NCI-H2029 (cell line): Measurements from ENCODE around the gene PRXL2C.
A peak's percentile ranks its signal among the peaks of the same experiment; 100 is the strongest.
"Not testable (repeated sequence)": the region's sequence is repeated elsewhere in the genome, so short reads cannot be mapped to it uniquely, and the experiment has no call there.

Experiments used
- DNase-seq: peaks from one replicate; lab custom pipeline; 2025; lab: John Stamatoyannopoulos, UW

Gene PRXL2C, protein sequence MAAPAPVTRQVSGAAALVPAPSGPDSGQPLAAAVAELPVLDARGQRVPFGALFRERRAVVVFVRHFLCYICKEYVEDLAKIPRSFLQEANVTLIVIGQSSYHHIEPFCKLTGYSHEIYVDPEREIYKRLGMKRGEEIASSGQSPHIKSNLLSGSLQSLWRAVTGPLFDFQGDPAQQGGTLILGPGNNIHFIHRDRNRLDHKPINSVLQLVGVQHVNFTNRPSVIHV

DNA sequence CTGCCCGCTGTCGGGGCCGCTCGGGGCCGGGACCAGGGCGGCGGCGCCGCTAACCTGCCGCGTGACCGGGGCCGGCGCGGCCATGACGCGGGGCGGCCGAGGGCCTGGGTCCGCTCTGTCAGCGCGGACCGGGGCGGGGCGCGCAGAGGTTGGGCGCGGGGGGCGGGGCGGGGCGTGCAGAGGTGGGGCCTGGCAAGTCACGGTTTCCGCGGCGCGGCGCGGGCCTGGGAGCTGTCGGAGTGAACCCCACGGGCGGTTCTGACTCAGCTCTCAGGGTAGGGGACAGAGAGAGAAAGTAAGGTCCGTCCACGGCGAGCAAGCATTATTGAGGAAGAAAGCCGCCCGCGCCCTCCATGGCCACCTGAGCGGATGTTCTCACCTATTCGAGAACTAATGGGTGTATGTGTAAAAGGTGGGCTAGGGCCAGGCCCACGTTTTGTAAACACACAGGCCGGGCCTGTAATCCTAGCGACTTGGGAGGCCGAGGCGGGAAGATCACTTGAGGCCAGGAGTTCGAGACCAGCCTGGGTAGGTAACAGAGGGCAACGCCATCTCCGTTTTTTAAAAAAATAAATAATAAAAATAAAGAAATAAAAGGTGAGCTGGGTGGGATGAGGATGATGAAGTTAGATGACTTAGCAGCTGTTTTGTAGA lies at the start of gene PRXL2C:
Gene PRXL2C (minus strand): TSS at position 120 of the 654 bp plus-strand sequence. CDS start 36 bp downstream, at position 84.
- peak; percentile 37 for DNase-seq

DNA sequence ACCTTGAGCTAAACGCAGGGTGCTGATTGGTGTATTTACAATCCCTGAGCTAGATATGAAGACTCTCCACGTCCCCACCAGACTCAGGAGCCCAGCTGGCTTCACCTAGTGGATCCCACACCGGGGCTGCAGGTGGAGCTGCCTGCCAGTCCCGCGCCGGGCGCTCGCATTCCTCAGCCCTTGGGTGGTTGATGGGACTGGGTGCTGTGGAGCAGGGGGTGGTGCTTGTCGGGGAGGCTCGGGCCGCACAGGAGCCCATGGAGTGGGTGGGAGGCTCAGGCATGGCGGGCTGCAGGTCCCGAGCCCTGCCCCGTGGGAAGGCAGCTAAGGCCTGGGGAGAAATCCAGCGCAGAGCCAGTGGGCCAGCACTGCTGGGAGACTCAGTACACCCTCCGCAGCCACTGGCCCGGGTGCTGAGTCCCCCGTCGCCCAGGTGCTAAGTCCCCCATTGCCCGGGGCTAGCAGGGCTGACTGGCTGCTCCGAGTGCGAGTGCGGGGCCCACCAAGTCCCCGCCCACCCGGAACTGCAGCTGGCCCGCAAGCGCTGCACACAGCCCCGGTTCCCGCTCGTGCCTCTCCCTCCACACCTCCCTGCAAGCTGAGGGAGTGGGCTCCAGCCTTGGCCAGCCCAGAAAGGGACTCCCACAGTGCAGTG lies 45.7 kb upstream of the PRXL2C start:
- DNase-seq: not testable (repeated sequence)

DNA sequence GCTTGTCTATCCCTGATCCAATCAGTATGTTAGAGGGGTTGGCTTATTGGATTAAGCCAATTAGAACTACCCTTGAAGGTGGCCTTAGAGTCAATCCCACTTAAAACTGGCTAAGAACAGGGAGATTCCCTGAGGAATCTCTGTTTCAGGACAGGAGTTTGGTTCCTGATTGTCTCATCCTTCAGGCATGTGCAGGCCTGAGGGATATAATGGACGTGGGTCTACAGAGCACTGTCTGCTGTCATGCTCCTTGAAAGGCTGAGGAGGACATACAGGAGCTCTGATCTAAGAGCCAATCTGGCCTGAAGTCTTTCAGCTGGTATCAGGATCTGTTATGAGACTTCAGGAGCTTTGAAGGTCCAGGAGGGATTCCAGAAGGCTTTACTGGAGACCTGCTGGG lies 36.2 kb upstream of the PRXL2C start:
- no peak for DNase-seq

DNA sequence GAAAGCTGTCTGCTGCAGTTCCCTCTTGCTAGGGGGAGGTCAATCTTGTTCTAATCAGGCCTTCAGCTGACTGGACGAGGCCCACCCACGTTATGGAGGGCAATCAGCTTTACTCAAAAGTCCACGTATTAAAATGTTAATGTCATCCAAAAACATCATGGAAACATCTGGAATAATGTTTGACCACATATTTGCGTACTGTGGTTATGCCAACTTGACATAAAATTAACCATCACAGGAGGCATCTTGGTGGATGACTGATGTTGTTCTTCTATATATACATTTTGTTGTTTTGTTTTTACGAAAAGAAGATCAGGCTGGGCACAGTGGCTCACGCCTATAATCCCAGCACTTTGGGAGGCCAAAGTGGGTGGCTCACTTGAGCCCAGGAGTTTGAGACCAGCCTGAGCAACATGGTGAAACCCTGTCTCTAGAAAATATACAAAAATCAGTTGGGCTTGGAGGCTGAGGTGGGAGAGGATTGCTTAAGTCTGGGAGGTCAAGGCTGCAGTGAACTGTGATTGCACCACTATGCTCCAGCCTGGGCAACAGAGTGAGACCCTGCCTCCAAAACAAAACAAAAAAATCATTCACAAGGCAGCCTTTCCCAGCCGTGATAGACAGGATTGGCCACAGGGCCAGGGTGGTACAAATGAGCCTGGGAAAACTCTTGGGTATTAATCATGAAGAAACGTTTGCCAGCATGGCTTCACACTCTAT lies 33.8 kb upstream of the PRXL2C start:
- no peak for DNase-seq

DNA sequence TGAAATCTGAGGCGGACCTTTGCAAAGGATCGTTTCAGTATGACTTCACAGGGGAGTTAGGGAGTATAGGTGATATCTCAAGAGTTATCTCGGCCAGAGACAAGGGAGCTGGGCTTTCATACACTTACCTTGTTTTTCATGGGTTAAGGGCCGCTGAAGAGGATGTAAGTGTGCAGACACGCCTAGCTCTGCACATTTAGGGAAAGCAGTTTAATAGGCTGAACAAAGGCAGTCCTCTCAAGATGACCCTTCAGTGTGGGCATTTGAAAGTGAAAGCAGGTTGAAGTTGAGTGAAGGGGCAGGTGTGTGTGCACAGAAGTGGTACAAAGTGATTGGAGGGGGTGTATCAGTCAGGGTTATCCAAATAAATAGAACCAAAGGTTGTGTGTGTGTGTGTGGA lies 33.1 kb upstream of the PRXL2C start:
- peak; percentile 87 for DNase-seq

DNA sequence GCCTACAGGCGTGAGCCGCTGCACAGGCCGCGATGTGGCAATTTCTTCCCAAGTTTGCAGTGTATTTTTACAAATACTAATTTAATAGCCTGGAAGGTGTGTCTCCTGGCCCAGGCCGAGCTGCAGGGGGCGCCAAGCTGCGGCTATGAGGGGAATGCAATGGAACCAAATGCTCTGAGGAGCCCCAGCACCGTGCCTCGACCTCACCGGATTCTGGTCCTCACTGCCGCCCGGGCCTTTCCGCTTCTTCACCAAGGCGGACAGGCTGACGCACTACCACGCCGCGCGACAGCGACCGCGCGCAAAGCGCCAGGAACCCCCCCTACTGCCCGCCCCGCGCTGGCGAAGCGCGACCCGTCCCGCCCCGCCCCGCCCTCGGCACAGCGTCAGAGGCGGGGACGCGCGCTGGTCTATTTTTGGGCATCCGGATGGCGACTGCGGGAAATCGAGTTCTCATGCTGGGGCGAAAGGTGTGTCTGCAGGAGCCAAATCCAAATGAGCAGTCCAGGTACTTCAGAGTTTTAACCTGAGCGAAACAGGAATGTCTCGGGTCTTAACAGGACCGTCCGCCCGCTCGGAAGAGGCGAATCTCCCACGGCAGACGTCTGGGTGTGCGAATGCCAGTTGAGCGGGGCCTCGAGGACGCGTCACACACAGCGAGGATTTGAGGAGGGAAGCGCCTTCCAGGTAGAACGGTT lies 31.7 kb upstream of the PRXL2C start:
- DNase-seq: peak; percentile 73

DNA sequence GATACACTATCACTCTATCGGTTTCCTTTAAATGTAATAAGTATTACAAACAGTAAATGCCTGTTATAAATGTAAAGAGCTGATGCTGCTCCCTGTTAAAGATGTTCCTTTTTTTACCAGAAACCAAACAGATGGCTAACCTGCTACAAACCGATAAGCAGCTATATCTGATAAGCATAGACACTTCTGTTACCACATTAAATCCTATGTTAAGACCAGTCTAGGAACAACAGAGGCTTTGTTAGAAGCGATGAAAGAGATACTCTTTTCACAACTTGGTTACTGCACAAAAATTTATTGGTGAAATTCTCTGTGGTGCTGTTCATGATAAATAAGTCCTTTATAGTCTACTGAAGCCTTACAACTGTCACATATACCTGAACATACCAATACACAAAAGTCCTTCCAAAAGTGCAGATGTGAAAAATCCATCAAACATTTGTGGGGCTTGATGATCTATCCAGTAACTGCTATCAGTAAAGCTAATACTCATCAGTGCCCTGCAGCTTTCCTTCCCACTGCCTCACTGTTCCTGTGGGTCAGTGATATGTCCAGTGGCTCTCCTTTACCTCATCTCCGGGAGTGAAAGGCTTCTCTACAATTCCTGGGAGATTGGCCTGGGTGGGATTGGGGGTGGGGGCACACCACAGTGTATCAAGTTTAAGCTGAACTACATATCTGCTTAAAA lies 25.8 kb upstream of the PRXL2C start:
- DNase-seq: no peak

DNA sequence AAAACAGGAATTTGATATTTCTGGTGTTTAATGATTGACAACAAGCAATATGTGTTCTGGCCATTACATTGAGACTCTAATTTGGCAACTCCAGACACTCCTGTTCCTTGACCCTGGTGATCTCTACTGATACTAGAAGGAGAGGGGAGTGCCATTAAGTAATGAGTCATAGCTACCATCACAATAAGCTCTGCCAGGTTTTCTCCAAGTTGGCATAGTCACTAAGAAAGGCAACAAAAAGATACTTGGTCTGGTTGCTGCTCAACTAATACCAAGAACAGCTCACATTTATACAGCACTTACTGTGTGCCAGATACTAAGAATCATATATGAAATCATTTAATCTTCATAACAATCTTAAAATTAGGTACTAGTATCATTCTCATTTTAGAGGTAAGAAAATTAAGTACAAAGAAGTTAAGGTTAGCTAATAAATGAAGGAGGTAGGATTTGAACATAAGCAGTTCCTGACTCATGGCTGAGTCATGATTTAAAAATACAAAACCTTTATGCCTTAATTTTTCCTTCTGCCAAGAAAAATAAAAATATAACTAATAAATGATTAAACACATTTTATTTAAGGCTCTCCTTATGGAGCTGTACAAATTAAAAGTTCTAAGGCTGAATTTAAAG lies 19.9 kb upstream of the PRXL2C start:
- no peak for DNase-seq

DNA sequence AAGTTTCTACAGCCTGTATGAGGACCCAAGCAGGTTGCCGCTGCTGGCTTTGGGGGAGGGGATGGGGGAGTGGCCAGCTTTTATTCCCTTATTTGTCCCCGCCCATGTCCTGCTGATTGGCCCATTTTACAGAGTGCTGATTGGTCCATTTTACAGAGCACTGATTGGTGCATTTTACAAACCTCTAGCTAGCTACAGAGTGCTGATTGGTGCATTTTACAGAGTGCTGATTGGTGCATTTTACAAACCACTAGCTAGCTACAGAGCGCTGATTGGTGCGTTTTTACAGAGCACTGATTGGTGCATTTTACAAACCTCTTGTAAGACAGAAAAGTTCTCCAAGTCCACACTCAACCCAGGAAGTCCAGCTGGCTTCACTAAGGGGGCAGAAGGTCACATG lies 18.7 kb upstream of the PRXL2C start:
- DNase-seq: not testable (repeated sequence)

DNA sequence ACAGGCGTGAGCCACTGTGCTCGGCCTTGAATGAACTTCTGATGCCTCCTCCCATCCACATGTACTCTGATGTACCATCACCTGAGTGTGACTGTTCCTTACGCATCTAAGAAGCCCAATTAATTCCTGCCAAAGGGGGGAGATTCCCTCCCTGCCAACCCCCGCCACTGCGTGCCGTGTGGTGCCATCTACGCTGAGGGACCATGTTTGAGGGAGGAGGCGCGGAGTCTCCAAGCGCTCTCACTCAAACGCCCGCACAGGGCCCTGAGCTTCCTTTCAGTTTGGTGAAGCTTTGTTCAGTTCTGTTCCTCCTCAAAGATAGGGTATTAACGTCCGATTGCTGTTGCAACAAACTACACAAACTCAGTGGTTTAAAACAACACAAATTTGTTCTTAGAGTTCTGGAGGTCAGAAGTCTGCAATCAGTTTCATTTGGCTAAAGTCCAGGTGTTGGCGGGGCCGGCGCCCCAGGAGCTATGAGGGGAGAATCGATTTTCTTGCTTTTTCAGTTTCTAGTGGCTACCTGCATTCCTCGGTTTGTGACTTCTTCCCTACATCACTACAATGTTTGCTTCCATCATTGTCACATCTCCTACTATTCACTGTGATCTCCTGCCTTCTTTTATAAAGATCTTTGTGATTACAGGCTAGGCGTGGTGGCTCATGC lies 13.9 kb upstream of the PRXL2C start:
- no peak for DNase-seq

DNA sequence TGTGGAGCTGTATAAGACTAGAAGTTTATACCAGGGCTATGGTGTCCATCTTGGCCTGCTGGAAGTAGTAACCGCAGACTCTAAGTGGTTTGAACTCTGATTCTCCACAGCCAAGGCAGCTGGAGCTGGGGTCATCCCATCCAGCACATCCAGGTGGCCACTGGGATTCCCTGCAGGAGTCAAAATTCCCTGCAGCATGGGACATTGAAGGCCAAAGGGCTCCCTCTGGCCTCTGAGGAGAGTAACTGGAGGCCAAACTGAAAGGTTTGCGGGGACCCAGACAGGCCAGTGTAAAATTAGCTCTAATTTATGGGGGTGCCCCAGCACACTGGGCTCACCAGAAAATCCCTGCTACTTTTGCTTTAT lies 12.2 kb upstream of the PRXL2C start:
- DNase-seq: no peak

DNA sequence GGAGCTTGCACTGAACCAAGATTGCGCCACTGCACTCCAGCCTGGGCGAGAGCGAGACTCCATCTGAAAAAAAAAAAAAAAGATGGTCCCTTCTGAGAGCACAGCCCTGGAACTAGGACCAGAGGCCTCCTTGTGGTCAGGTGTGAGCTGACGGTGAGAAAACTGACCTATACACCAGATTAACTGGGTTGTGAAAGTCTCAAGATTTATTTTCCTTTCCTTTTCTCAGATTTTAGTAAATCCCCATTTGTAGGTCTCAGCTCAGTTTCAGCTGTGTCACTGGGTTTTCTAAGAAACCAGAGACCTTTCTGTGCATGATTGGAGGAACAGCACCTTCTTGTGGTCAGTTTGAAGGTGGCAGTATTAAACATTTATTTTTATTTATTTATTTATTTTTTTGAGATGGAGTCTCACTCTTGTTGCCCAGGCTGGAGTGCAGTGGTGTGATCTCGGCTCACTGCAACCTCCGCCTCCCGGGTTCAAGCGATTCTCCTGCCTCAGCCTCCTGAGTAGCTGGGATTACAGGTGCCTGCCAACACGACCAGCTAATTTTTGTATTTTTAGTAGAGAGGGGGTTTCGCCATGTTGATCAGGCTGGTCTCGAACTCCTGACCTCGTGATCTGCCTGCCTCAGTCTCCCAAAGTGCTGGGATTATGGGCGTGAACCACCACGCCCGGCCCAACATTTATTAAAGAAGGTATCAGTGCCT lies 11.7 kb upstream of the PRXL2C start:
- peak; percentile 18 for DNase-seq

DNA sequence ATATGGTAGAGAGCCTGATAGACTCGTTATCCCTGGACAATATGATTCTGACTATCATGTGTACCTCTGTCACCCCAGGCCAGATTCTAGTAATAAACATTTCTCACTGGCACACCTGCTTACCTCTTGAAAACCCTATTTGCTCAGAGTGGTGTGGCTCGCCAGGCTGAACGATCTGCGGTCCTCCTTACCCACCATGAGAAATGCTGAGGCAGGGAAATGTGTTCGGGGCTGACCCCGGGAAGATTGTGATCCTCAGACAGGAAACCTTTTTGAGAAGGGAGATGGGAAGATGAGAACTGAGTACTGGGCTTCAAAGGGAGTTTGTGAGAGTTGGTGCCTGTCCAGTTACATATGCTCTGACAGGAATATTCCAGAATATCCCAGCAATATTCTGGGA lies 10.7 kb upstream of the PRXL2C start:
- DNase-seq: no peak

DNA sequence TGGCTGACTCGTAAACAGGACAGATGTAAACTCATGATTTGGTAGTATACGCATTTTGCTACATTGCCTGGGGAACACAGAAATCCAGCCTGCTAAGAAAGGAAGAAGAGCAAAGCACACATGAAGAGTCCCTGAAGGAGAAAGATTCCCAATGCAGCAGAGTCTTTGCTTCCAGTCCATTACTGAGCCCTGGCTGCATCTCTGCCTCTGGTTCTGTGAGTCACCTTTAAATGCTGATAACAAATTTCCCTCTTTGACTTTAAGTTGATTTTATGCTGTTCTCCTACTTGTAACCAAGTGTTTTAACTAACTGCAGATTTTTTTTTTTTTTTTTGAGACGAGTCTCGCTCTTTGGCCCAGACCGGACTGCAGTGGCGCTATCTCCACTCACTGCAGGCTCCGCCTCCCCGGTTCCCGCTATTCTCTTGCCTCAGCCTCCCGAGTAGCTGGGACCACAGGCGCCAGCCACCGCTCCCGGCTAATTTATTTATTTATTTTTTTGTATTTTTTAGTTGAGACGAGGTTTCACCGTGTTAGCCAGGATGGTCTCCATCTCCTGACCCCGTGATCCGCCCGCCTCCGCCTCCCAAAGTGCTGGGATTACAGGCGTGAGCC lies 8.5 kb upstream of the PRXL2C start:
- DNase-seq: no peak

DNA sequence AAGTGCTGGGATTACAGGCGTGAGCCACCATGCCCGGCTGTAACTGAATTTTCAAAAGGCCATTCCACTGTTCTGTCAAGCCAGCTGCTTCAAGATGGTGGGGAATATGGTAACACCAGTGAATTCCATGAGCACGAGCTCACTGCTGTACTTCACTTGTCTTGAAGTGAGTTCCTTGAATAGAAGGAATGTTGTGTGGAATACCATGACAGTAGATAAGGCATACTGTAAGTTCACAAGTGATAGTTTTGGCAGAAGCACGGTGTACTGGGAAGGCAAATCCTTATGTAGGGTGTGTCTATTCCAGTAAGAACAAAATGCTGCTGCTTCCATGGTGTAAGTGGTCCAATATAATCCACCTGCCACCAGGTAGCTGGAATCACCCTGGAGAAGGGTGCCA lies 6.6 kb upstream of the PRXL2C start:
- no peak for DNase-seq

DNA sequence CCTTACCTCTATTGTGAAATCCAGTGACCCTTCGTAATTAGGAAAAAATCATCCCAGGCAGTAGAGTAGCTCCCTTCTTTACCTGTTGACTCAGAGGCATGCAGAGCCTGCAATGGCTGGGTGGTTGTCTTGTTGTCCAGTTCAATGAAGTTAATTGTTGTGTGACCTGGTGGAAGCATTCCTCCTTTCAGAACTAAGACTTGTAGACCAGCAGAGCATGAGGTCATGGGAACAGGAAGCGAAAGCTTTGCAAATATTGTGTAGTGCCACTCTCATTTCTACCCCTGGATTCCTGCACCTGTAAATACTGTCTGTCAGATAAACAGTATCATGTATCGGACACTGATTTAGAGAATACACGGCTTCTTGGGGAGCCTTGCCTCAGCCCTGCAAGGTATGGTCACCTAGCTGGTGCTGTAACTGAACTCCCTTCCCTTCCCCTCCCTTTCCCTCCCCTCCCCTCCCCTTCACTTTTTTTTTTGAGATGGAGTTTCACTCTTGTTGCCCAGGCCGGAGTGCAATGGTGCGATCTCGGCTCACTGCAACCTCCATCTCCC lies 5.7 kb upstream of the PRXL2C start:
- DNase-seq: no peak

DNA sequence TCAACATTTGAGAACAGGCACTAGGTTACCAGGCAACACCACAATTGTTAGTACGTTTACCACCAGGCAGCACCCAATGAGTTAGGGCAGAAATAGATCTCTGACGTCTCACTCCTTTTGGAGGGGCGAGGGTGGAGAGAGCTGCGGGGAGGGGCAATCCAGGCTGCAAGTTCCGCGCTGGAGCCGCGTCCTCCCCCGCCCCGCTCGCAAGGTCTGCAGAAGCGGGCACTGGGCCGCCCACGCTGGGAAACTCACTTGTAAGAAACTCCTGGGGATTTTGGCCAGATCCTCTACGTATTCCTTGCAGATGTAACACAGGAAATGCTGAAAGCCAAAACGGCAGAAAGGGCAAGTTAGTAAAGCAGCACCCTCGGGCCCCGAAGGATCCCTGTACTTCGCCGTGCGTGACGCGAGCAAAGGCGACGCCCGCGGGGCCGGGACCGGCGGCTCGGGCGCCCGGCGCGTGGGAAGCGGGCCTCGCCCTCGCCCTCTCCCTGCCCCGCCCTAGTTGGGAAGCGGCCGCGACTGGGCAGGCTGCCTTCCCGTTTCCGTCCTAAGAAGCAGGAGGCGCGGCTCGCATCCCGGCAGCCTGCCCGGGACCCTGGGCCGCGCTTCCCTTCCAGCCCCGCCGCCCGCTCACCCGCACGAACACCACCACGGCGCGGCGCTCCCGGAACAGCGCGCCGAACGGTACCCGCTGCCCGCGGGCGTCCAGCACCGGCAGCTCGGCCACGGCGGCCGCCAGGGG lies 493 bp downstream of the PRXL2C start:
- DNase-seq: peak; percentile 53

DNA sequence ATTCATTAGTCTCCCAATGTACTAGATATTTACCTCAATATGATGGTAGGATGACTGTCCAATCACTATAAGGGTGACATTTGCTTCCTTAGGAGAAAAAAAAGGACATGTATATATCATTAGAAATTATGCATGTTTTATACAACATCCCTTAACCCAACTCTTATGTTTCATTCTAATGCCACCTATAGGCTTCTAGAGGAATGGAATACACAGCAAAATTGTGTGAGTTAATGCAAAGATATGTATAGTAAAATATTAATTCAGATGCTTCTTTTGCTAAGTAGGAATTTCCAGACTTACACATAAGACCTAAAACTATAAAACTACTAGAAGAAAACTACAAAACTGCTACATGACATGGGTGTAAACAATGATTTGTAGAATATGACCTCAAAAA lies 3.5 kb downstream of the PRXL2C start:
- DNase-seq: no peak
